Neural cell (in vitro differentiated cells): ENCODE results near the gene ERP27. TPM values are rescaled to one million over a fixed set of nuclear protein-coding genes. Genes with fewer than 3 reads are reported as not detected.

ENCODE experiments used
- H2AFZ ChIP-seq: fragments of 200-600, 300-800 bp; sonication (generic), shearing (Covaris generic); 2 replicates; pipeline ENCODE4 v1.6.0; 2014; ENCODE audit warnings: low read depth, mild to moderate bottlenecking, antibody characterized with exemption, low read length, moderate library complexity
- H3F3A ChIP-seq: fragments of 200-600 bp; shearing (Covaris generic); 2 replicates; pipeline ENCODE4 v1.6.1; 2016; ENCODE audit warnings: mild to moderate bottlenecking, moderate library complexity, mixed read lengths, antibody characterized with exemption, low read length; ENCODE audit not compliant: insufficient read depth, poor library complexity, severe bottlenecking
- H3K27ac ChIP-seq: fragments of 200-600, 300-800 bp; sonication (generic), shearing (Covaris generic); 2 replicates; pipeline ENCODE4 v1.5.1; 2014; ENCODE audit warnings: mild to moderate bottlenecking, low read length, moderate library complexity
- H3K27me3 ChIP-seq: fragments of 300-800, 200-600 bp; sonication (generic), shearing (Covaris generic); 2 replicates; pipeline ENCODE4 v1.6.0; 2014; ENCODE audit warnings: mild to moderate bottlenecking, low read depth, low read length, moderate library complexity; ENCODE audit not compliant: insufficient read depth
- H3K36me3 ChIP-seq: fragments of 300-800, 200-600 bp; sonication (generic), shearing (Covaris generic); 2 replicates; pipeline ENCODE4 v1.5.1; 2014; ENCODE audit warnings: mild to moderate bottlenecking, antibody characterized with exemption, low read length, moderate library complexity; ENCODE audit not compliant: insufficient read depth
- H3K4me2 ChIP-seq: fragments of 300-800, 200-600 bp; sonication (generic), shearing (Covaris generic); 2 replicates; pipeline ENCODE4 v1.6.0; 2014; ENCODE audit warnings: mild to moderate bottlenecking, low read length
- H3K4me3 ChIP-seq: fragments of 300-800, 200-600 bp; sonication (generic), shearing (Covaris generic); 2 replicates; pipeline ENCODE4 v1.5.1; 2014; ENCODE audit warnings: mild to moderate bottlenecking, low read length, moderate library complexity
- H3K79me2 ChIP-seq: fragments of 200-600 bp; shearing (Covaris generic); replicated peaks from 2 replicates; pipeline ENCODE4 v1.6.0; 2014; ENCODE audit warnings: mild to moderate bottlenecking, low read length, moderate library complexity; ENCODE audit not compliant: insufficient read depth
- H3K9ac ChIP-seq: fragments of 300-800, 200-600 bp; sonication (generic), shearing (Covaris generic); 2 replicates; pipeline ENCODE4 v1.6.1; 2016; ENCODE audit warnings: mild to moderate bottlenecking, low read length, mixed read lengths
- H3K9me2 ChIP-seq: fragments of 200-600 bp; shearing (Covaris generic); 2 replicates; pipeline ENCODE4 v1.6.1; 2016; ENCODE audit warnings: mild to moderate bottlenecking, low read length, mixed read lengths; ENCODE audit not compliant: insufficient read depth
- H3K9me3 ChIP-seq: fragments of 200-600, 300-800 bp; sonication (generic), shearing (Covaris generic); 2 replicates; pipeline ENCODE4 v1.6.1; 2016; ENCODE audit warnings: mild to moderate bottlenecking, mixed run types, low read length, moderate library complexity, mixed read lengths
- H4K20me1 ChIP-seq: fragments of 200-600 bp; shearing (Covaris generic); 2 replicates; pipeline ENCODE4 v1.6.1; 2016; ENCODE audit warnings: mild to moderate bottlenecking, mixed run types; ENCODE audit not compliant: insufficient read depth
- EP300 ChIP-seq: fragments of 450-650 bp; conservative IDR thresholded peaks from 2 replicates; pipeline ENCODE4 v1.6.1; 2014; ENCODE audit warnings: antibody characterized with exemption, mild to moderate bottlenecking, moderate library complexity; ENCODE audit not compliant: poor library complexity, severe bottlenecking
- EZH2 ChIP-seq: fragments of 200-600, 300-800 bp; shearing (Covaris generic), sonication (generic); IDR thresholded peaks from 2 replicates; pipeline ENCODE4 v1.6.1; 2014; ENCODE audit warnings: antibody characterized with exemption, low read length, borderline replicate concordance, mild to moderate bottlenecking; ENCODE audit not compliant: insufficient read depth, poor library complexity, severe bottlenecking
- MXI1 ChIP-seq: fragments of 450-650 bp; conservative IDR thresholded peaks from 2 replicates; pipeline ENCODE4 v1.6.1; 2014; ENCODE audit warnings: antibody characterized with exemption, mild to moderate bottlenecking; ENCODE audit not compliant: poor library complexity, severe bottlenecking
- POLR2AphosphoS5 ChIP-seq: IDR thresholded peaks from 2 replicates; pipeline ENCODE4 v1.6.1; 2012
- RAD21 ChIP-seq: fragments of 450-650 bp; conservative IDR thresholded peaks from 2 replicates; pipeline ENCODE4 v1.6.1; 2014; ENCODE audit warnings: antibody characterized with exemption, mild to moderate bottlenecking, moderate library complexity
- SMC3 ChIP-seq: fragments of 450-650 bp; conservative IDR thresholded peaks from 2 replicates; pipeline ENCODE4 v1.6.1; 2014; ENCODE audit warnings: antibody characterized with exemption, mild to moderate bottlenecking, moderate library complexity; ENCODE audit not compliant: poor library complexity
- TAF1 ChIP-seq: IDR thresholded peaks from 2 replicates; pipeline ENCODE4 v1.6.1; 2012; ENCODE audit warnings: low read depth
- polyA plus RNA-seq: library from polyadenylated mRNA; depleted of rRNA; stranded (reverse); fragments of >200 nt; gene quantifications from 2 replicates; pipeline ENCODE4 v1.2.3, GENCODE V29; 2014
- TF ChIP-seq, protein P1 (sequence below): fragments of 450-650 bp; IDR thresholded peaks from 2 replicates; pipeline ENCODE4 v1.5.1; 2014; ENCODE audit warnings: antibody characterized with exemption, mild to moderate bottlenecking, moderate library complexity; ENCODE audit not compliant: poor library complexity, severe bottlenecking
- TF ChIP-seq, protein P2 (sequence below): IDR thresholded peaks from 2 replicates; pipeline ENCODE4 v1.6.1; 2012; ENCODE audit warnings: borderline replicate concordance

ERP27 gene
- polyA plus RNA-seq, 1 donor from 2014 or later: not detected

DNA sequence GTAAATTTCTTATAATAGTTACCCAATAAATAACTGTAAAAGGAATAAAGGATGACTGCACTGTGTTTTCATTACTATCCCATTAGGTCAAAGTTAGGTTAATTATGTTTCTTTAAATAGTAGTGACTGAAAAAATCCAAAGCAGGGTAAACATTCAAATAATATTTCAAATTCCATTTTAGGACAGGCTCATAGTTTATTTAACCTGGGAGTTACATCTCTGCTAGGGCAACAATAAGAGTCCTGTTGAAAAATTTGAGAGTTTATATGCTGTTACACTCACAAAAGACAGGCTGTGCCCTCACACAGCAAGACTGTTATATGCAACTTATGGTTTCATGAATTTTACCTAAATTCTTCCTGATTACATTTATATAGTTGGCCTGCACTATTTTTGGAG is 8.0 kb downstream of the ERP27 start:
- no peak overlapping the region for H3K4me3 ChIP-seq
- H4K20me1 ChIP-seq: no peaks in the 10 kb centered on the region
- H3K9me3 ChIP-seq: no peaks in the 10 kb centered on the region
- no peak overlapping the region for H3K27ac ChIP-seq
- no peaks in the 10 kb centered on the region for H3F3A ChIP-seq
- H3K9me2 ChIP-seq: no peaks in the 10 kb centered on the region
- no peaks in the 10 kb centered on the region for H3K36me3 ChIP-seq
- no peaks in the 10 kb centered on the region for H3K27me3 ChIP-seq
- no peaks in the 10 kb centered on the region for H3K79me2 ChIP-seq
- no peak overlapping the region for H2AFZ ChIP-seq
- no peak overlapping the region for H3K4me2 ChIP-seq
- no peak overlapping the region for H3K9ac ChIP-seq
- TF ChIP-seq POLR2AphosphoS5 (no peak), RAD21 (no peak), EZH2 (no peak), SMC3 (no peak), MXI1 (no peak), EP300 (no peak)
- TF ChIP-seq, protein P1, sequence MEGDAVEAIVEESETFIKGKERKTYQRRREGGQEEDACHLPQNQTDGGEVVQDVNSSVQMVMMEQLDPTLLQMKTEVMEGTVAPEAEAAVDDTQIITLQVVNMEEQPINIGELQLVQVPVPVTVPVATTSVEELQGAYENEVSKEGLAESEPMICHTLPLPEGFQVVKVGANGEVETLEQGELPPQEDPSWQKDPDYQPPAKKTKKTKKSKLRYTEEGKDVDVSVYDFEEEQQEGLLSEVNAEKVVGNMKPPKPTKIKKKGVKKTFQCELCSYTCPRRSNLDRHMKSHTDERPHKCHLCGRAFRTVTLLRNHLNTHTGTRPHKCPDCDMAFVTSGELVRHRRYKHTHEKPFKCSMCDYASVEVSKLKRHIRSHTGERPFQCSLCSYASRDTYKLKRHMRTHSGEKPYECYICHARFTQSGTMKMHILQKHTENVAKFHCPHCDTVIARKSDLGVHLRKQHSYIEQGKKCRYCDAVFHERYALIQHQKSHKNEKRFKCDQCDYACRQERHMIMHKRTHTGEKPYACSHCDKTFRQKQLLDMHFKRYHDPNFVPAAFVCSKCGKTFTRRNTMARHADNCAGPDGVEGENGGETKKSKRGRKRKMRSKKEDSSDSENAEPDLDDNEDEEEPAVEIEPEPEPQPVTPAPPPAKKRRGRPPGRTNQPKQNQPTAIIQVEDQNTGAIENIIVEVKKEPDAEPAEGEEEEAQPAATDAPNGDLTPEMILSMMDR: no peak

DNA sequence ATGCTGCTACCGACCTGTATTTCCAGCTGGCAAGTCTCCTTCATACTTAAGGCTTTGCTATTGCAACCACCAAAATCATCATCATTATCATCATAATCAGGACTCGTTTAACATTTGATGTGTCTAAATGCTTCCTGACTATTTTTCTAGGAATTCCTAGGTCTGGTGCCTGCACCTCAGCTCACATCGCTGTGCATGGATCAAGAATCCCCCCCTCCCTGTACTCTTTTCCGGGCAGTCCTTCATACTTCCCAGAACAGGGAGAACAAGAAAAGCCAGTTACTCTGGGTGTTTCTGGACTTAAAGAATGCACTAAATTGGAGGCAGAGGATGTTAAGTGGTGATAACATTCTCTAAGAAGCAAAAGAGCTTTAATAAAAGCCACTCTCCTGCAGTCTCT is 9.4 kb downstream of the ERP27 start:
- Histone ChIP-seq H3K27me3 (no peaks in the 10 kb centered on the region), H3K36me3 (no peaks in the 10 kb centered on the region), H3F3A (no peaks in the 10 kb centered on the region), H3K9me2 (no peaks in the 10 kb centered on the region), H3K4me3 (no peak overlapping the region), H3K4me2 (no peak overlapping the region), H3K9me3 (no peaks in the 10 kb centered on the region), H3K27ac (no peak overlapping the region), H3K79me2 (no peaks in the 10 kb centered on the region), H3K9ac (no peak overlapping the region), H4K20me1 (no peaks in the 10 kb centered on the region), H2AFZ (no peak overlapping the region)
- TF ChIP-seq RAD21: no peak
- no peak for TF ChIP-seq POLR2AphosphoS5
- no peak for TF ChIP-seq MXI1
- TF ChIP-seq, protein P2, sequence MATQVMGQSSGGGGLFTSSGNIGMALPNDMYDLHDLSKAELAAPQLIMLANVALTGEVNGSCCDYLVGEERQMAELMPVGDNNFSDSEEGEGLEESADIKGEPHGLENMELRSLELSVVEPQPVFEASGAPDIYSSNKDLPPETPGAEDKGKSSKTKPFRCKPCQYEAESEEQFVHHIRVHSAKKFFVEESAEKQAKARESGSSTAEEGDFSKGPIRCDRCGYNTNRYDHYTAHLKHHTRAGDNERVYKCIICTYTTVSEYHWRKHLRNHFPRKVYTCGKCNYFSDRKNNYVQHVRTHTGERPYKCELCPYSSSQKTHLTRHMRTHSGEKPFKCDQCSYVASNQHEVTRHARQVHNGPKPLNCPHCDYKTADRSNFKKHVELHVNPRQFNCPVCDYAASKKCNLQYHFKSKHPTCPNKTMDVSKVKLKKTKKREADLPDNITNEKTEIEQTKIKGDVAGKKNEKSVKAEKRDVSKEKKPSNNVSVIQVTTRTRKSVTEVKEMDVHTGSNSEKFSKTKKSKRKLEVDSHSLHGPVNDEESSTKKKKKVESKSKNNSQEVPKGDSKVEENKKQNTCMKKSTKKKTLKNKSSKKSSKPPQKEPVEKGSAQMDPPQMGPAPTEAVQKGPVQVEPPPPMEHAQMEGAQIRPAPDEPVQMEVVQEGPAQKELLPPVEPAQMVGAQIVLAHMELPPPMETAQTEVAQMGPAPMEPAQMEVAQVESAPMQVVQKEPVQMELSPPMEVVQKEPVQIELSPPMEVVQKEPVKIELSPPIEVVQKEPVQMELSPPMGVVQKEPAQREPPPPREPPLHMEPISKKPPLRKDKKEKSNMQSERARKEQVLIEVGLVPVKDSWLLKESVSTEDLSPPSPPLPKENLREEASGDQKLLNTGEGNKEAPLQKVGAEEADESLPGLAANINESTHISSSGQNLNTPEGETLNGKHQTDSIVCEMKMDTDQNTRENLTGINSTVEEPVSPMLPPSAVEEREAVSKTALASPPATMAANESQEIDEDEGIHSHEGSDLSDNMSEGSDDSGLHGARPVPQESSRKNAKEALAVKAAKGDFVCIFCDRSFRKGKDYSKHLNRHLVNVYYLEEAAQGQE: no peak
- no peak for TF ChIP-seq TAF1
- TF ChIP-seq EP300: no peak
- no peak for TF ChIP-seq EZH2
- TF ChIP-seq, protein P1: no peak
- no peak for TF ChIP-seq SMC3
